Psoas muscle (tissue), 8 donors: ENCODE measurements around the gene FBRSL1. TPM values are rescaled to one million over a fixed set of nuclear protein-coding genes. Genes with fewer than 3 reads are reported as not detected.

Source experiments
- ATAC-seq, 4 donors: fragments of 200-7000 bp; cut with Tn5 transposase; one replicate each; pipeline ENCODE4 v1.9.1; 2020; ENCODE audit warnings: moderate library complexity in 3 of 4, mild to moderate bottlenecking in 2 of 4
- DNase-seq, 2 donors: peaks; one replicate each; pipeline ENCODE4 v3.0.0-alpha.2; 2020
- H3K27ac ChIP-seq: fragments of 200-600 bp; one replicate; pipeline ENCODE4 v1.8.0; 2022
- H3K27me3 ChIP-seq, 3 donors: fragments of 200-600 bp in 1 of 3; one replicate each; pipeline versions ENCODE4 v1.6.1 to v1.8.0; 2013 to 2022; ENCODE audit warnings: low read length in 2 of 3, mild to moderate bottlenecking in 2 of 3, moderate library complexity in 1 of 3; ENCODE audit not compliant: insufficient read depth in 3 of 3
- H3K36me3 ChIP-seq, 2 donors: fragments of 200-600 bp in 1 of 2; one replicate each; pipeline versions ENCODE4 v1.6.1 to v1.8.0; 2013 to 2022; ENCODE audit warnings: low read depth in 1 of 2, mild to moderate bottlenecking in 1 of 2, moderate library complexity in 1 of 2; ENCODE audit not compliant: insufficient read depth in 1 of 2
- H3K4me1 ChIP-seq: fragments of 200-600 bp; one replicate; pipeline ENCODE4 v1.8.0; 2022
- H3K4me3 ChIP-seq: fragments of 200-600 bp; one replicate; pipeline ENCODE4 v1.8.0; 2022; ENCODE audit warnings: mild to moderate bottlenecking
- H3K9me3 ChIP-seq: fragments of 200-600 bp; one replicate; pipeline ENCODE4 v1.8.0; 2022
- CTCF ChIP-seq: fragments of 200-600 bp; IDR thresholded peaks from one replicate; pipeline ENCODE4 v1.8.0; 2022; ENCODE audit warnings: antibody characterized with exemption
- WGBS, 3 donors: extraction: QIAGEN DNeasy Blood & Tissue Kit; methylation state at CpG; one replicate each; pipeline versions ENCODE4 v1.1.6 to v1.1.7; 2013; 5-methylcytosine and 5-hydroxymethylcytosine counted together
- intact Hi-C, 2 donors: fragments of 100-400 bp; cut with DNase I; formaldehyde crosslinking; loops; one replicate each; pipeline versions ENCODE4 v1.11.0 to v1.14.2; 2022
- polyA plus RNA-seq, 3 donors: library from polyadenylated mRNA; stranded (reverse); fragments of 200-250 nt; gene quantifications; one replicate each; pipeline ENCODE4 v1.2.3, GENCODE V29; 2013
- total RNA-seq, 4 donors: library from RNA; stranded (reverse); fragmentation: NEBNext Ultra II Directional in 2 of 4; extraction: Animal tissue kit (Norgen Biotek cat#: 25700) in 2 of 4; gene quantifications; one replicate each; pipeline versions ENCODE4 v1.2.1 to v1.2.4, GENCODE V29; 2021 to 2023
- donor health status: healthy with polysubstance abuse.
- donor health status: DM: no; HTN: no; CAD: no; lungs with moderate emphysema.
- donor health status: Bipolar disorder and iron deficiency.
- donor health status: healthy.
- donor health status: DM: yes; HTN: yes; CAD: no.
- donor health status: DM: no; HTN: no; CAD: no.
- donor health status: DM: no; HTN: no; CAD: no.
- donor health status: DM: yes; HTN: yes; CAD: no.

Gene FBRSL1
- total and polyA plus RNA-seq, 7 donors, result 23.0 to 54.5 (median 40.1) TPM

GRCh38 chr12:132456186-132456943, 33.6 kb upstream of the FBRSL1 start:
- Histone ChIP-seq H3K4me3 (no peak overlapping the region), H3K9me3 (no peaks in the 10 kb centered on the region), H3K4me1 (no peaks in the 10 kb centered on the region), H3K36me3 (no peaks in the 10 kb centered on the region), H3K27ac (no peak overlapping the region), H3K27me3 (peaks cover 0 to 53% (median 2%) of the 10 kb centered on the region in 3 donors)
- 74 to 77% (median 74%) methylated on average over 27 to 28 of the region's 28 CpGs for WGBS, 3 donors
- DNase-seq (no peak), ATAC-seq (no peak)
- intact Hi-C loops, result no loop called here
- TF ChIP-seq CTCF, result no peak

GRCh38 chr12:132456944-132457495, 32.9 kb upstream of the FBRSL1 start:
- no peaks in the 10 kb centered on the region for H3K9me3 ChIP-seq
- ATAC-seq (no peak), DNase-seq (no peak)
- no peak overlapping the region for H3K27ac ChIP-seq
- H3K4me1 ChIP-seq, result no peaks in the 10 kb centered on the region
- 44 to 46% (median 44%) methylated on average over 37 to 38 of the region's 38 CpGs for WGBS, 3 donors
- H3K36me3 ChIP-seq, result no peaks in the 10 kb centered on the region
- H3K4me3 ChIP-seq, result no peak overlapping the region
- TF ChIP-seq CTCF, result no peak
- peaks cover 0 to 49% (median 0%) of the 10 kb centered on the region in 3 donors for H3K27me3 ChIP-seq
- intact Hi-C loops, result no loop called here

- intact Hi-C loops, result no loop called here
- H3K27me3 ChIP-seq, result peaks cover 0 to 35% (median 0%) of the 10 kb centered on the region in 3 donors
These were observed 31.5 kb upstream of the FBRSL1 start for GRCh38 chr12:132458441-132458840.

GRCh38 chr12:132458846-132459641, 30.9 kb upstream of the FBRSL1 start:
- no peak for TF ChIP-seq CTCF
- WGBS, 3 donors, result 78 to 82% (median 79%) methylated on average over 28 of the region's 28 CpGs

More at GRCh38 chr12:132458441-132458840, 31.5 kb upstream of the FBRSL1 start:
- DNase-seq, result peak in 1 of 2 donors; percentile 26
- ATAC-seq, result no peak
- Histone ChIP-seq H3K4me3 (no peak overlapping the region), H3K4me1 (no peaks in the 10 kb centered on the region), H3K27ac (no peak overlapping the region), H3K9me3 (no peaks in the 10 kb centered on the region), H3K36me3 (no peaks in the 10 kb centered on the region)
- 74 to 82% (median 79%) methylated on average over 8 of the region's 8 CpGs for WGBS, 3 donors
- no peak for TF ChIP-seq CTCF

More at GRCh38 chr12:132458846-132459641, 30.9 kb upstream of the FBRSL1 start:
- Histone ChIP-seq H3K36me3 (no peaks in the 10 kb centered on the region), H3K27me3 (peaks cover 0 to 31% (median 0%) of the 10 kb centered on the region in 3 donors), H3K9me3 (no peaks in the 10 kb centered on the region), H3K4me1 (no peaks in the 10 kb centered on the region), H3K27ac (no peak overlapping the region), H3K4me3 (no peak overlapping the region)
- intact Hi-C loops, result no loop called here
- ATAC-seq, result no peak
- DNase-seq, result peak in 1 of 2 donors; percentile 19
